ENCODE data around the gene COL3A1. TPM values are rescaled to one million over a fixed set of nuclear protein-coding genes. Genes with fewer than 3 reads are reported as not detected.

The COL3A1 gene
- total and polyA plus RNA-seq, 4 donors, result 45.3 to 2,500 (median 369) TPM

GRCh38 chr2:189016311-189016861 is 42.2 kb downstream of the COL3A1 start:
- H3K9ac ChIP-seq (ENCODE audit: insufficient read depth in 1 of 2, low read length in 2 of 2), result no peak overlapping the region
- no peak overlapping the region for H3K4me3 ChIP-seq
- no peak overlapping the region for H3K27ac ChIP-seq (ENCODE audit: low read depth in 1 of 2, low read length in 1 of 2)
- H3K9me3 ChIP-seq (ENCODE audit: control insufficient read depth in 4 of 4, insufficient read depth in 3 of 4, low read length in 3 of 4), result no peaks in the 10 kb centered on the region
- ATAC-seq (ENCODE audit: insufficient read depth, low FRiP score) (no peak), DNase-seq (no peak)
- no peaks in the 10 kb centered on the region for H3K27me3 ChIP-seq (ENCODE audit: control insufficient read depth in 3 of 3, insufficient read depth in 3 of 3, low read length in 2 of 3)
- peaks cover 0 to 18% (median 2%) of the 10 kb centered on the region in 5 donors for H3K4me1 ChIP-seq (ENCODE audit: control insufficient read depth in 5 of 5, insufficient read depth in 5 of 5, low read length in 5 of 5)
- peaks cover 0 to 8% (median 4%) of the 10 kb centered on the region in 4 donors for H3K36me3 ChIP-seq (ENCODE audit: control insufficient read depth in 4 of 4, insufficient read depth in 4 of 4, low read length in 4 of 4)
- no peak for TF ChIP-seq CTCF (IDR thresholded peaks at IDR 0.05; ENCODE audit: control extremely low read depth, extremely low read depth)

- Histone ChIP-seq H3K9ac (ENCODE audit: insufficient read depth in 1 of 2, low read length in 2 of 2) (no peak overlapping the region), H3K27ac (ENCODE audit: low read depth in 1 of 2, low read length in 1 of 2) (no peak overlapping the region), H3K9me3 (ENCODE audit: control insufficient read depth in 4 of 4, insufficient read depth in 3 of 4, low read length in 3 of 4) (no peaks in the 10 kb centered on the region), H3K4me3 (no peak overlapping the region), H3K4me1 (ENCODE audit: control insufficient read depth in 5 of 5, insufficient read depth in 5 of 5, low read length in 5 of 5) (peaks cover 0 to 18% (median 2%) of the 10 kb centered on the region in 5 donors), H3K36me3 (ENCODE audit: control insufficient read depth in 4 of 4, insufficient read depth in 4 of 4, low read length in 4 of 4) (peaks cover 0 to 1% (median 0%) of the 10 kb centered on the region in 4 donors), H3K27me3 (ENCODE audit: control insufficient read depth in 3 of 3, insufficient read depth in 3 of 3, low read length in 2 of 3) (no peaks in the 10 kb centered on the region)
- no peak for DNase-seq
- TF ChIP-seq CTCF (IDR thresholded peaks at IDR 0.05; ENCODE audit: control extremely low read depth, extremely low read depth), result no peak
- no peak for ATAC-seq (ENCODE audit: insufficient read depth, low FRiP score)
Observed at GRCh38 chr2:189018631-189019030, 44.5 kb downstream of the COL3A1 start.

GRCh38 chr2:189020179-189020578 is 46.0 kb downstream of the COL3A1 start:
- WGBS, 2 donors, result 74 to 88% methylated on average over 1 of the region's 1 CpG
- H3K4me3 ChIP-seq, result no peak overlapping the region
- ATAC-seq (ENCODE audit: insufficient read depth, low FRiP score) (no peak), DNase-seq (no peak)
- H3K36me3 ChIP-seq (ENCODE audit: control insufficient read depth in 4 of 4, insufficient read depth in 4 of 4, low read length in 4 of 4), result no peaks in the 10 kb centered on the region
- TF ChIP-seq CTCF (IDR thresholded peaks at IDR 0.05; ENCODE audit: control extremely low read depth, extremely low read depth), result no peak
- H3K9me3 ChIP-seq (ENCODE audit: control insufficient read depth in 4 of 4, insufficient read depth in 3 of 4, low read length in 3 of 4), result no peaks in the 10 kb centered on the region
- H3K9ac ChIP-seq (ENCODE audit: insufficient read depth in 1 of 2, low read length in 2 of 2), result no peak overlapping the region
- peaks cover 0 to 10% (median 2%) of the 10 kb centered on the region in 5 donors for H3K4me1 ChIP-seq (ENCODE audit: control insufficient read depth in 5 of 5, insufficient read depth in 5 of 5, low read length in 5 of 5)
- no peak overlapping the region for H3K27ac ChIP-seq (ENCODE audit: low read depth in 1 of 2, low read length in 1 of 2)
- H3K27me3 ChIP-seq (ENCODE audit: control insufficient read depth in 3 of 3, insufficient read depth in 3 of 3, low read length in 2 of 3), result no peaks in the 10 kb centered on the region

- H3K27me3 ChIP-seq (ENCODE audit: control insufficient read depth in 3 of 3, insufficient read depth in 3 of 3, low read length in 2 of 3), result no peaks in the 10 kb centered on the region
- DNase-seq, result no peak
- H3K9ac ChIP-seq (ENCODE audit: insufficient read depth in 1 of 2, low read length in 2 of 2), result no peak overlapping the region
- no peaks in the 10 kb centered on the region for H3K36me3 ChIP-seq (ENCODE audit: control insufficient read depth in 4 of 4, insufficient read depth in 4 of 4, low read length in 4 of 4)
- no peak overlapping the region for H3K27ac ChIP-seq (ENCODE audit: low read depth in 1 of 2, low read length in 1 of 2)
- no peak for ATAC-seq (ENCODE audit: insufficient read depth, low FRiP score)
- 69 to 84% methylated on average over 7 of the region's 7 CpGs for WGBS, 2 donors
- TF ChIP-seq CTCF (IDR thresholded peaks at IDR 0.05; ENCODE audit: control extremely low read depth, extremely low read depth), result no peak
- H3K4me3 ChIP-seq, result no peak overlapping the region
- H3K4me1 ChIP-seq (ENCODE audit: control insufficient read depth in 5 of 5, insufficient read depth in 5 of 5, low read length in 5 of 5), result peaks cover 0 to 9% (median 2%) of the 10 kb centered on the region in 5 donors
- H3K9me3 ChIP-seq (ENCODE audit: control insufficient read depth in 4 of 4, insufficient read depth in 3 of 4, low read length in 3 of 4), result no peaks in the 10 kb centered on the region
Observed at GRCh38 chr2:189022053-189022481, 47.9 kb downstream of the COL3A1 start.

All from lung (tissue), 12 donors.